Right lobe of liver (tissue), 6 donors: ENCODE data around the gene POU3F3. TPM values are rescaled to one million over a fixed set of nuclear protein-coding genes. Genes with fewer than 3 reads are reported as not detected.

Experiments used
- ATAC-seq, 4 donors: fragments of 200-7000 bp; cut with Tn5 transposase; one replicate each; pipeline ENCODE4 v1.9.1; 2020; ENCODE audit warnings: mild to moderate bottlenecking in 4 of 4, moderate library complexity in 4 of 4
- DNase-seq, 3 donors: peaks; one replicate each; pipeline ENCODE4 v3.0.0-alpha.2; 2020
- H3K27ac ChIP-seq, 3 donors: fragments of 200-600 bp; one replicate each; pipeline ENCODE4 v1.8.0; 2022
- H3K27me3 ChIP-seq, 2 donors: fragments of 200-600 bp; one replicate each; pipeline ENCODE4 v1.8.0; 2022
- H3K36me3 ChIP-seq, 4 donors: fragments of 200-600 bp; sonication (generic) in 1 of 4; one replicate each; pipeline versions ENCODE4 v1.5.1 to v1.8.0; 2017 to 2022; ENCODE audit warnings: control low read depth in 1 of 4
- H3K4me1 ChIP-seq, 4 donors: fragments of 200-600 bp; sonication (generic) in 1 of 4; one replicate each; pipeline versions ENCODE4 v1.5.1 to v1.8.0; 2017 to 2022; ENCODE audit warnings: control low read depth in 1 of 4
- H3K4me3 ChIP-seq, 3 donors: fragments of 200-600 bp; one replicate each; pipeline ENCODE4 v1.8.0; 2022
- H3K9me3 ChIP-seq, 4 donors: fragments of 200-600 bp; sonication (generic) in 1 of 4; one replicate each; pipeline versions ENCODE4 v1.5.1 to v1.8.0; 2017 to 2022; ENCODE audit warnings: control low read depth in 1 of 4
- CTCF ChIP-seq, 4 donors: fragments of 200-600 bp in 3 of 4; fragments of 450-650 bp in 1 of 4; IDR thresholded peaks; one replicate each; pipeline versions ENCODE4 v1.5.1 to v1.8.0; 2016 to 2022; ENCODE audit warnings: antibody characterized with exemption in 4 of 4, mild to moderate bottlenecking in 2 of 4
- POLR2A ChIP-seq: fragments of 450-650 bp; IDR thresholded peaks from one replicate; pipeline ENCODE4 v1.6.1; 2017; ENCODE audit warnings: antibody characterized with exemption, mild to moderate bottlenecking
- WGBS: methylation state at CpG from one replicate; pipeline ENCODE4 v1.1.6; 2018; ENCODE audit warnings: low coverage, low lambda C conversion rate; ENCODE audit not compliant: insufficient coverage; ENCODE audit errors: missing lambda C conversion rate; 5-methylcytosine and 5-hydroxymethylcytosine counted together
- intact Hi-C, 2 donors: fragments of 100-400 bp; cut with DNase I; formaldehyde crosslinking; loops; one replicate each; pipeline versions ENCODE4 v1.11.2 to v1.14.1; 2022
- total RNA-seq, 6 experiments: library from RNA; depleted of rRNA in 2 of 6; stranded (reverse); fragments of >200 nt in 2 of 6; fragmentation: NEBNext Ultra II Directional in 3 of 6; extraction: Animal tissue kit (Norgen Biotek cat#: 25700) in 3 of 6; gene quantifications; one replicate each; pipeline versions ENCODE4 v1.1.0 to v1.2.4, GENCODE V29; 2016 to 2023
- donor health status: DM: no; HTN: yes; CAD: no.
- donor health status: DM: no; HTN: no; CAD: no.
- donor health status: DM: no; HTN: no; CAD: no.
- donor health status: DM: no; HTN: yes; CAD: no.
- donor health status: DM: no; HTN: yes; CAD: no.

Gene POU3F3
- total RNA-seq, 6 experiments from 2014 or later, result not detected

GRCh38 chr2:104865096-104865470 is 11.2 kb downstream of the POU3F3 start:
- Histone ChIP-seq H3K4me3 (no peak overlapping the region), H3K4me1 (peaks cover 0 to 11% (median 0%) of the 10 kb centered on the region in 4 donors), H3K27ac (no peak overlapping the region), H3K36me3 (no peaks in the 10 kb centered on the region), H3K27me3 (peaks cover 15 to 71% of the 10 kb centered on the region in 2 donors), H3K9me3 (no peaks in the 10 kb centered on the region)
- TF ChIP-seq POLR2A (no peak), CTCF (IDR thresholded peaks at IDR 0.05) (no peak)
- ATAC-seq, result no peak
- WGBS, result 8% methylated on average over 2 of the region's 2 CpGs
- no peak for DNase-seq
- intact Hi-C loops, result no loop called here

GRCh38 chr2:104866122-104866864 is 12.4 kb downstream of the POU3F3 start:
- ATAC-seq (no peak), DNase-seq (no peak)
- intact Hi-C loops, result no loop called here
- H3K4me1 ChIP-seq, result peaks cover 0 to 11% (median 0%) of the 10 kb centered on the region in 4 donors
- TF ChIP-seq POLR2A (no peak), CTCF (IDR thresholded peaks at IDR 0.05) (no peak)
- no peaks in the 10 kb centered on the region for H3K36me3 ChIP-seq
- peaks cover 8 to 62% of the 10 kb centered on the region in 2 donors for H3K27me3 ChIP-seq
- 7% methylated on average over 11 of the region's 11 CpGs for WGBS
- H3K27ac ChIP-seq, result no peak overlapping the region
- H3K9me3 ChIP-seq, result no peaks in the 10 kb centered on the region
- H3K4me3 ChIP-seq, result no peak overlapping the region

DNA sequence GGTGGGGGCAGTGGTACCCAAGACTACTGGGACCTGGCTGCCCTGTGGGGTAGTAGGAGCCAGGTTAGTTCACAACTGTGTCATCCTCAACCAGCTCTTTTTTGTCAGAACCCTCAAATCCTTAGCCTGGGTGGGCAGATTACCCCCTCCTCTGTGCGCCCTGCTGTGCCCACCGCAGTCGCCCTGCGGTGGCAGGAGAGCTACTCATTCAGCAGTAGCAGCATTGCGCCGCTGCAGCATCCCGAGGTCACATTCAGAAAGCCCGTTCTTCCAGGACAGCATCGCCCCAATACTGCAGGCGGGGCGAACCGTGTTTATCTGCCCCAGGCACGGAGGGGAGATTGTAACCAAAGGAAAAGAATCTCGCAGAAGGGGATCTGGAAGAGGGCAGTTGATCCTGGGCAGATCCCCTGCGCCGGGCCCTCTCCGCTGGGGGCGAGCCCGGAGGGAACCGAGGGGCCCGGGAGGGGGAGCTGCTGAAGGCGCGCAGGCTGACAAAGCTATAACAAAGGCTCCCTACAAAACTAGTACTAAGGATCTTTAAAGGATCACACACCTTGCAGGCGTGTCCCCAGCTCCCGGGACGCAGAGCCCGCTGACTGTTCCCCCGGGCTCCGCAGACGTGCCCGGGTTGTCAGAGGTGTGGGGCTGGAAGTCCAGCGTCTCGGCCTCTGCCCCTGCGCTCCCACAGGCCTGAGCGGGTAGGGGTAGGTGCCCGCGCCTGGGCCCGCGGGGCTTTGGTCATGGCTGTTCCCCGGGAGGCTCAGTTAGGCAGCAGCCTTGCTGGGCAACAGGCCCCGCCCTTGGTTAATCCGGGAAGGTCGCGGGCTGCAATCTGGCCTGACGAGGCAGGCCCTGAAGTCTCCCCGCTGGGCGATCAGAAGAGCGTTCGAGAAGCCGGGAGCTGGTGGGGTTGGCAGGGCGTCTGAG is 13.2 kb downstream of the POU3F3 start:
- Histone ChIP-seq H3K9me3 (no peaks in the 10 kb centered on the region), H3K27me3 (peaks cover 8 to 54% of the 10 kb centered on the region in 2 donors), H3K4me1 (peaks cover 0 to 5% (median 0%) of the 10 kb centered on the region in 4 donors), H3K36me3 (no peaks in the 10 kb centered on the region), H3K27ac (no peak overlapping the region), H3K4me3 (no peak overlapping the region)
- 3% methylated on average over 14 of the region's 51 CpGs for WGBS
- peak in 1 of 4 donors; percentile 11 for ATAC-seq
- DNase-seq, result no peak
- intact Hi-C loops, result no loop called here
- TF ChIP-seq POLR2A, result no peak
- TF ChIP-seq CTCF (IDR thresholded peaks at IDR 0.05), result no peak

GRCh38 chr2:104867813-104868504 is 14.0 kb downstream of the POU3F3 start:
- ATAC-seq (no peak), DNase-seq (no peak)
- H3K36me3 ChIP-seq, result no peaks in the 10 kb centered on the region
- H3K9me3 ChIP-seq, result no peaks in the 10 kb centered on the region
- H3K4me1 ChIP-seq, result peaks cover 0 to 12% (median 0%) of the 10 kb centered on the region in 4 donors
- H3K27ac ChIP-seq, result no peak overlapping the region
- H3K27me3 ChIP-seq, result peaks cover 8 to 46% of the 10 kb centered on the region in 2 donors
- intact Hi-C loops, result no loop called here
- no peak overlapping the region for H3K4me3 ChIP-seq
- WGBS, result 12% methylated on average over 9 of the region's 33 CpGs
- no peak for TF ChIP-seq CTCF (IDR thresholded peaks at IDR 0.05)
- no peak for TF ChIP-seq POLR2A
